ENCODE data around the gene CCL26.

CCL26 gene

GRCh38 chr7:75772081-75773077 lies at the start of gene CCL26:
TSS of gene CCL26 (minus strand) at chr7:75772211. CDS start at chr7:75772176, 35 bp downstream.
- Mint-ChIP-seq H3K27ac (no peak within 1 kb of the TSS), H3K4me1 (peaks cover 5 to 12% of the 10 kb centered on the region in 2 donors), H3K27me3 (no peaks in the 10 kb centered on the region), H3K9me3 (peaks cover 3 to 4% of the 10 kb centered on the region in 2 donors), H3K36me3 (no peaks in the 10 kb centered on the region), H3K4me3 (no peak within 1 kb of the TSS)
- DNase-seq = no peak
- no peak for ATAC-seq (replicated peaks)

- H3K4me3 Mint-ChIP-seq = no peak overlapping the region
- H3K9me3 Mint-ChIP-seq = peaks cover 0 to 5% of the 10 kb centered on the region in 2 donors
- no peak for DNase-seq
- H3K36me3 Mint-ChIP-seq = no peaks in the 10 kb centered on the region
- no peak for ATAC-seq (replicated peaks)
- peaks cover 11 to 26% of the 10 kb centered on the region in 2 donors for H3K27me3 Mint-ChIP-seq
- no peaks in the 10 kb centered on the region for H3K4me1 Mint-ChIP-seq
- no peak overlapping the region for H3K27ac Mint-ChIP-seq
Observed at GRCh38 chr7:75820688-75821087, 48.7 kb upstream of the CCL26 start.

GRCh38 chr7:75819711-75820110 lies 47.7 kb upstream of the CCL26 start:
- H3K4me1 Mint-ChIP-seq = no peaks in the 10 kb centered on the region
- H3K27me3 Mint-ChIP-seq = peaks cover 11 to 26% of the 10 kb centered on the region in 2 donors
- no peak overlapping the region for H3K4me3 Mint-ChIP-seq
- DNase-seq (no peak), ATAC-seq (replicated peaks) (no peak)
- peaks cover 0 to 5% of the 10 kb centered on the region in 2 donors for H3K9me3 Mint-ChIP-seq
- H3K27ac Mint-ChIP-seq = no peak overlapping the region
- no peaks in the 10 kb centered on the region for H3K36me3 Mint-ChIP-seq

- Mint-ChIP-seq H3K36me3 (no peaks in the 10 kb centered on the region), H3K4me1 (no peaks in the 10 kb centered on the region)
Observed at GRCh38 chr7:75818472-75818871, 46.5 kb upstream of the CCL26 start.

GRCh38 chr7:75817116-75817515 lies 45.1 kb upstream of the CCL26 start:
- Mint-ChIP-seq H3K9me3 (peaks cover 0 to 5% of the 10 kb centered on the region in 2 donors), H3K4me1 (no peaks in the 10 kb centered on the region), H3K27ac (no peak overlapping the region), H3K27me3 (peaks cover 11 to 21% of the 10 kb centered on the region in 2 donors), H3K36me3 (no peaks in the 10 kb centered on the region), H3K4me3 (no peak overlapping the region)
- DNase-seq (no peak), ATAC-seq (replicated peaks) (no peak)

More at GRCh38 chr7:75818472-75818871, 46.5 kb upstream of the CCL26 start:
- H3K9me3 Mint-ChIP-seq = peaks cover 0 to 5% of the 10 kb centered on the region in 2 donors
- DNase-seq (no peak), ATAC-seq (replicated peaks) (no peak)
- H3K27me3 Mint-ChIP-seq = peaks cover 11 to 26% of the 10 kb centered on the region in 2 donors
- no peak overlapping the region for H3K4me3 Mint-ChIP-seq
- no peak overlapping the region for H3K27ac Mint-ChIP-seq

GRCh38 chr7:75815418-75816064 lies 43.5 kb upstream of the CCL26 start:
- ATAC-seq (replicated peaks) (no peak), DNase-seq (no peak)
- Mint-ChIP-seq H3K9me3 (peaks cover 0 to under 1% of the 10 kb centered on the region in 2 donors), H3K27me3 (peaks cover under 1 to 11% of the 10 kb centered on the region in 2 donors), H3K4me3 (no peak overlapping the region), H3K36me3 (no peaks in the 10 kb centered on the region), H3K4me1 (no peaks in the 10 kb centered on the region), H3K27ac (no peak overlapping the region)

GRCh38 chr7:75814407-75814947 lies 42.5 kb upstream of the CCL26 start:
- ATAC-seq (replicated peaks) = no peak
- Mint-ChIP-seq H3K27ac (no peak overlapping the region), H3K27me3 (peaks cover 0 to 4% of the 10 kb centered on the region in 2 donors), H3K9me3 (no peaks in the 10 kb centered on the region), H3K4me3 (no peak overlapping the region), H3K4me1 (no peaks in the 10 kb centered on the region), H3K36me3 (no peaks in the 10 kb centered on the region)
- DNase-seq = no peak

GRCh38 chr7:75813781-75814236 lies 41.8 kb upstream of the CCL26 start, which contains the start of gene CCL24:
TSS of gene CCL24 (minus strand) at chr7:75813806. CDS start at chr7:75813715, 91 bp downstream.
- Mint-ChIP-seq H3K27ac (no peak within 1 kb of the TSS), H3K36me3 (no peaks in the 10 kb centered on the region)

GRCh38 chr7:75813084-75813483 lies 41.1 kb upstream of the CCL26 start:
- H3K27ac Mint-ChIP-seq = no peak overlapping the region
- DNase-seq (no peak), ATAC-seq (replicated peaks) (no peak)
- no peaks in the 10 kb centered on the region for H3K4me1 Mint-ChIP-seq
- H3K27me3 Mint-ChIP-seq = peaks cover 0 to 3% of the 10 kb centered on the region in 2 donors
- H3K9me3 Mint-ChIP-seq = peaks cover 0 to under 1% of the 10 kb centered on the region in 2 donors
- H3K4me3 Mint-ChIP-seq = no peak overlapping the region
- no peaks in the 10 kb centered on the region for H3K36me3 Mint-ChIP-seq

More at GRCh38 chr7:75813781-75814236, 41.8 kb upstream of the CCL26 start, which contains the start of gene CCL24:
- no peak within 1 kb of the TSS for H3K4me3 Mint-ChIP-seq
- DNase-seq (no peak), ATAC-seq (replicated peaks) (no peak)
- H3K9me3 Mint-ChIP-seq = no peaks in the 10 kb centered on the region
- peaks cover 0 to 4% of the 10 kb centered on the region in 2 donors for H3K27me3 Mint-ChIP-seq
- no peaks in the 10 kb centered on the region for H3K4me1 Mint-ChIP-seq

- Mint-ChIP-seq H3K9me3 (peaks cover under 1 to 7% of the 10 kb centered on the region in 2 donors), H3K4me3 (no peak overlapping the region), H3K36me3 (no peaks in the 10 kb centered on the region), H3K4me1 (no peaks in the 10 kb centered on the region), H3K27ac (no peak overlapping the region), H3K27me3 (peaks cover 0 to 4% of the 10 kb centered on the region in 2 donors)
- ATAC-seq (replicated peaks) = no peak
- DNase-seq = no peak
Observed at GRCh38 chr7:75811894-75812678, 40.1 kb upstream of the CCL26 start.

GRCh38 chr7:75809396-75809795 lies 37.4 kb upstream of the CCL26 start:
- Mint-ChIP-seq H3K36me3 (peaks cover 0 to 3% of the 10 kb centered on the region in 2 donors), H3K4me1 (no peaks in the 10 kb centered on the region), H3K4me3 (no peak overlapping the region), H3K27ac (no peak overlapping the region), H3K9me3 (peaks cover 8 to 15% of the 10 kb centered on the region in 2 donors), H3K27me3 (peaks cover 0 to 12% of the 10 kb centered on the region in 2 donors)
- ATAC-seq (replicated peaks) (no peak), DNase-seq (no peak)

GRCh38 chr7:75808106-75808505 lies 36.1 kb upstream of the CCL26 start:
- DNase-seq = no peak
- Mint-ChIP-seq H3K27ac (no peak overlapping the region), H3K36me3 (peaks cover 0 to 3% of the 10 kb centered on the region in 2 donors), H3K4me3 (no peak overlapping the region), H3K9me3 (peaks cover 8 to 15% of the 10 kb centered on the region in 2 donors), H3K4me1 (peaks cover 0 to 2% of the 10 kb centered on the region in 2 donors), H3K27me3 (peaks cover 6 to 20% of the 10 kb centered on the region in 2 donors)
- no peak for ATAC-seq (replicated peaks)

GRCh38 chr7:75807452-75807851 lies 35.4 kb upstream of the CCL26 start:
- Mint-ChIP-seq H3K9me3 (peaks cover 8 to 15% of the 10 kb centered on the region in 2 donors), H3K36me3 (peaks cover 0 to 3% of the 10 kb centered on the region in 2 donors), H3K4me3 (no peak overlapping the region), H3K4me1 (peaks cover 0 to 2% of the 10 kb centered on the region in 2 donors), H3K27me3 (peaks cover 6 to 21% of the 10 kb centered on the region in 2 donors), H3K27ac (no peak overlapping the region)
- DNase-seq (no peak), ATAC-seq (replicated peaks) (no peak)

Data from stimulated activated naive B cell treated with anti-CD40 and anti-IgM and Interleukin-4, amounts not matched to agents 10 μg/mL and 1 μg/mL and 100 μg/mL, for 72 hours (primary cell).